HepG2 (cell line): ENCODE results near the gene OPRL1.

Experiments used
- ARID5B ChIP-seq: IDR thresholded peaks from 2 replicates; pipeline ENCODE4 v1.4.0; 2020; ENCODE audit warnings: mild to moderate bottlenecking, missing genetic modification reagents
- CREB1 ChIP-seq, 2 experiments: fragments of 450-650 bp in 1 of 2; IDR thresholded peaks; 2 replicates each; pipeline ENCODE4 v1.6.1; 2016 to 2017; ENCODE audit warnings: control low read depth in 1 of 2, mild to moderate bottlenecking in 1 of 2, missing compliant biosample characterization in 1 of 2, missing genetic modification characterization in 1 of 2
- CTCF ChIP-seq: sonication (generic); formaldehyde crosslinking; IDR thresholded peaks from 2 replicates; pipeline ENCODE4 v1.5.0; 2020; ENCODE audit warnings: mild to moderate bottlenecking, missing genetic modification reagents, moderate library complexity
- KLF15 ChIP-seq: sonication (generic); formaldehyde crosslinking; IDR thresholded peaks from 2 replicates; pipeline ENCODE4 v1.8.1; 2023; ENCODE audit warnings: borderline replicate concordance, mild to moderate bottlenecking, inconsistent platforms, missing genetic modification reagents, mixed read lengths
- MAX ChIP-seq: IDR thresholded peaks from 2 replicates; pipeline ENCODE4 v1.6.1; 2012; ENCODE audit warnings: inconsistent platforms
- PHB2 ChIP-seq: fragments of 450-650 bp; IDR thresholded peaks from 2 replicates; pipeline ENCODE4 v1.6.1; 2018; ENCODE audit not compliant: partially characterized antibody
- PRDM10 ChIP-seq: sonication (generic); formaldehyde crosslinking; IDR thresholded peaks from 2 replicates; pipeline ENCODE4 v1.4.0; 2020; ENCODE audit warnings: low read depth, missing genetic modification reagents
- RELA ChIP-seq: sonication (generic); formaldehyde crosslinking; IDR thresholded peaks from 2 replicates; pipeline ENCODE4 v1.4.0; 2020; ENCODE audit warnings: missing genetic modification reagents
- TBP ChIP-seq: sonication (generic); formaldehyde crosslinking; IDR thresholded peaks from 2 replicates; pipeline ENCODE4 v1.5.0; 2020; ENCODE audit warnings: missing genetic modification reagents
- TEAD3 ChIP-seq: optimal IDR thresholded peaks from 2 replicates; pipeline ENCODE3; 2016; ENCODE audit warnings: borderline replicate concordance
- ZNF580 ChIP-seq: IDR thresholded peaks from 2 replicates; pipeline ENCODE4 v1.6.1; 2016; ENCODE audit warnings: low read depth, borderline replicate concordance
- ZNF703 ChIP-seq: sonication (generic); formaldehyde crosslinking; IDR thresholded peaks from 2 replicates; pipeline ENCODE4 v1.5.1; 2020; ENCODE audit warnings: missing genetic modification reagents, mild to moderate bottlenecking, moderate library complexity, borderline replicate concordance

GRCh38 chr20:64044484-64045247, 35.2 kb upstream of the OPRL1 start:
- TF ChIP-seq CTCF (CRISPR knock-in tag), result no peak
- TF ChIP-seq RELA (CRISPR knock-in tag), result no peak
- no peak for TF ChIP-seq PRDM10 (CRISPR knock-in tag)
- TF ChIP-seq CREB1 (IDR thresholded peaks at IDR 0.05), result no peak
- TF ChIP-seq CREB1 (CRISPR knock-in tag; IDR thresholded peaks at IDR 0.05), result no peak
- TF ChIP-seq PHB2, result no peak
- no peak for TF ChIP-seq ZNF580 (CRISPR knock-in tag)
- no peak for TF ChIP-seq ZNF703 (CRISPR knock-in tag)
- no peak for TF ChIP-seq MAX
- TF ChIP-seq TEAD3 (CRISPR knock-in tag), result no peak
- no peak for TF ChIP-seq KLF15 (CRISPR knock-in tag)
- TF ChIP-seq ARID5B (CRISPR knock-in tag), result no peak
- TF ChIP-seq TBP (CRISPR knock-in tag), result no peak
